ENCODE measurements around the gene MRPL48. TPM values are rescaled to one million over a fixed set of nuclear protein-coding genes. Genes with fewer than 3 reads are reported as not detected.

The MRPL48 gene
- polyA plus RNA-seq, 2 of the 4 experiments (the other 2 are of a cell fraction) = 57.2 to 103 TPM

- TF ChIP-seq CEBPB (IDR thresholded peaks at IDR 0.05) (peak in 1 of 2 experiments; percentile 34; a peak in 1 of 4 replicates), RAD21 (conservative IDR thresholded peaks at IDR 0.05 in 1 of 2, IDR thresholded peaks at IDR 0.05 in 1 of 2) (peak in 1 of 2 experiments; percentile 14; a peak in 1 of 5 replicates), HOXB5 (CRISPR knock-in tag; IDR thresholded peaks at IDR 0.05) (peak; percentile 62; the same call in 1 of the 2 replicates), CBX8 (IDR thresholded peaks at IDR 0.05) (no peak), EHMT2 (IDR thresholded peaks at IDR 0.05; ENCODE audit: low read depth) (no peak), ATOH8 (CRISPR knock-in tag; IDR thresholded peaks at IDR 0.05; ENCODE audit: low read depth) (no peak), BHLHE40 (IDR thresholded peaks at IDR 0.05; ENCODE audit: low read depth, low read length) (peak; percentile 27; the same call in 1 of the 2 replicates), FOSB (CRISPR knock-in tag; IDR thresholded peaks at IDR 0.05) (0 out of 2 replicates have a peak, but pooled peaks have one; percentile 30), GATA3 (IDR thresholded peaks at IDR 0.05; ENCODE audit: borderline replicate concordance) (0 out of 2 replicates have a peak, but pooled peaks have one; percentile 31), POLR2A (IDR thresholded peaks at IDR 0.05; ENCODE audit: low read length) (peak; percentile 73), HOXB13 (CRISPR knock-in tag; IDR thresholded peaks at IDR 0.05; ENCODE audit: low read depth) (0 out of 2 replicates have a peak, but pooled peaks have one; percentile 60), FOXS1 (CRISPR knock-in tag; IDR thresholded peaks at IDR 0.05) (no peak)
- TF ChIP-seq, protein P1, sequence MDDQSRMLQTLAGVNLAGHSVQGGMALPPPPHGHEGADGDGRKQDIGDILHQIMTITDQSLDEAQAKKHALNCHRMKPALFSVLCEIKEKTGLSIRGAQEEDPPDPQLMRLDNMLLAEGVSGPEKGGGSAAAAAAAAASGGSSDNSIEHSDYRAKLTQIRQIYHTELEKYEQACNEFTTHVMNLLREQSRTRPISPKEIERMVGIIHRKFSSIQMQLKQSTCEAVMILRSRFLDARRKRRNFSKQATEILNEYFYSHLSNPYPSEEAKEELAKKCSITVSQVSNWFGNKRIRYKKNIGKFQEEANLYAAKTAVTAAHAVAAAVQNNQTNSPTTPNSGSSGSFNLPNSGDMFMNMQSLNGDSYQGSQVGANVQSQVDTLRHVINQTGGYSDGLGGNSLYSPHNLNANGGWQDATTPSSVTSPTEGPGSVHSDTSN (IDR thresholded peaks at IDR 0.05) = peak; percentile 57; the same call in 1 of the 2 replicates
Measured at GRCh38 chr11:73787643-73788558, at the start of gene MRPL48 (continued).

GRCh38 chr11:73743045-73743444 is 44.6 kb upstream of the MRPL48 start:
- FAIRE-seq (no peak), ATAC-seq (no peak), DNase-seq (ENCODE audit: low read depth in 1 of 2, low spot score in 1 of 2) (no peak)
- Histone ChIP-seq H3K27ac (no peak overlapping the region), H3K4me2 (no peak overlapping the region), H3K9me3 (no peaks in the 10 kb centered on the region), H3K4me1 (0 out of 3 replicates have a peak, but pooled peaks cover 3% of the 10 kb centered on the region), H3K4me3 (no peak overlapping the region)
- POLR2A ChIA-PET = no interaction called here
- CTCF ChIA-PET = interaction anchor here (0.7 to 1.0 kb wide), 4 partner anchors 17 to 1406 kb away, joined by 3 read pairs; no protein-coding TSS in a partner anchor
- 97% methylated on average over 7 of the region's 7 CpGs for whole genome bisulfite sequencing (ENCODE audit: missing lambda C conversion rate)
- TF ChIP-seq POLR2A (IDR thresholded peaks at IDR 0.05; ENCODE audit: low read length) = no peak
- no peak for TF ChIP-seq TP53 (CRISPR knock-in tag; IDR thresholded peaks at IDR 0.05)
- no peak for TF ChIP-seq GATA3 (IDR thresholded peaks at IDR 0.05; ENCODE audit: borderline replicate concordance)
- no peak for TF ChIP-seq EP300 (IDR thresholded peaks at IDR 0.05)
- no peak for TF ChIP-seq RFX5 (IDR thresholded peaks at IDR 0.05)
- no peak for TF ChIP-seq ATOH8 (CRISPR knock-in tag; IDR thresholded peaks at IDR 0.05; ENCODE audit: low read depth)
- TF ChIP-seq RNF2 (IDR thresholded peaks at IDR 0.05; ENCODE audit: borderline replicate concordance, low read depth) = no peak
- no peak for TF ChIP-seq CBX2 (IDR thresholded peaks at IDR 0.05; ENCODE audit: borderline replicate concordance, low read depth)
- TF ChIP-seq EHF (CRISPR knock-in tag; IDR thresholded peaks at IDR 0.05) = no peak

GRCh38 chr11:73746701-73747100 is 41.0 kb upstream of the MRPL48 start:
- ATAC-seq = no peak
- TF ChIP-seq FOSL2 (IDR thresholded peaks at IDR 0.05) (no peak), FOSL2 (CRISPR knock-in tag; IDR thresholded peaks at IDR 0.05) (no peak), RARB (CRISPR knock-in tag; IDR thresholded peaks at IDR 0.05) (no peak), CBX8 (IDR thresholded peaks at IDR 0.05) (no peak), ZC3H11A (IDR thresholded peaks at IDR 0.05) (no peak), JUN (IDR thresholded peaks at IDR 0.05) (no peak), RAD21 (conservative IDR thresholded peaks at IDR 0.05 in 1 of 2, IDR thresholded peaks at IDR 0.05 in 1 of 2) (no peak), MAZ (IDR thresholded peaks at IDR 0.05; ENCODE audit: borderline replicate concordance, low read depth, low read length) (no peak), RNF2 (IDR thresholded peaks at IDR 0.05; ENCODE audit: borderline replicate concordance, low read depth) (no peak), PHF8 (IDR thresholded peaks at IDR 0.05; ENCODE audit: borderline replicate concordance, low read depth) (no peak), EP300 (IDR thresholded peaks at IDR 0.05) (no peak), ZSCAN20 (CRISPR knock-in tag; IDR thresholded peaks at IDR 0.05) (no peak), MYC (IDR thresholded peaks at IDR 0.05; ENCODE audit: borderline replicate concordance, low read length) (no peak), FOSB (CRISPR knock-in tag; IDR thresholded peaks at IDR 0.05) (no peak)
- TF ChIP-seq, protein P2, sequence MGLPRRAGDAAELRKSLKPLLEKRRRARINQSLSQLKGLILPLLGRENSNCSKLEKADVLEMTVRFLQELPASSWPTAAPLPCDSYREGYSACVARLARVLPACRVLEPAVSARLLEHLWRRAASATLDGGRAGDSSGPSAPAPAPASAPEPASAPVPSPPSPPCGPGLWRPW (IDR thresholded peaks at IDR 0.05) = no peak
- TF ChIP-seq, protein P1 (IDR thresholded peaks at IDR 0.05) = no peak

More at GRCh38 chr11:73746701-73747100, 41.0 kb upstream of the MRPL48 start:
- ChIA-PET POLR2A (interaction anchor here (0.7 kb wide), 1 partner anchor 158 kb away, joined by 3 read pairs; no protein-coding TSS in a partner anchor), CTCF (no interaction called here)
- no peak for DNase-seq (ENCODE audit: low read depth in 1 of 2, low spot score in 1 of 2)
- Histone ChIP-seq H3K4me1 (peaks cover 5% of the 10 kb centered on the region; the same call in 1 of the 3 replicates), H3K9me3 (no peaks in the 10 kb centered on the region), H3K27ac (no peak overlapping the region), H3K4me3 (no peak overlapping the region), H3K4me2 (no peak overlapping the region)
- no peak for FAIRE-seq
- WGBS (ENCODE audit: missing lambda C conversion rate) = 95% methylated on average over 13 of the region's 13 CpGs

All from A549 (cell line).